Peyer's patch (tissue), 4 donors: ENCODE measurements around the gene ANKHD1.

Experiments
- CTCF ChIP-seq, 6 experiments: fragments of 450-650 bp in 4 of 6; fragments of 200-600 bp in 2 of 6; sonication (generic) in 1 of 6; IDR thresholded peaks; one replicate each; pipeline ENCODE4 v1.5.1; 2017 to 2019; ENCODE audit warnings: antibody characterized with exemption in 6 of 6, mild to moderate bottlenecking in 3 of 6, moderate library complexity in 1 of 6
- POLR2A ChIP-seq, 2 donors: fragments of 450-650 bp; IDR thresholded peaks; one replicate each; pipeline ENCODE4 v1.5.1; 2017; ENCODE audit warnings: antibody characterized with exemption in 2 of 2, mild to moderate bottlenecking in 2 of 2, moderate library complexity in 2 of 2

DNA sequence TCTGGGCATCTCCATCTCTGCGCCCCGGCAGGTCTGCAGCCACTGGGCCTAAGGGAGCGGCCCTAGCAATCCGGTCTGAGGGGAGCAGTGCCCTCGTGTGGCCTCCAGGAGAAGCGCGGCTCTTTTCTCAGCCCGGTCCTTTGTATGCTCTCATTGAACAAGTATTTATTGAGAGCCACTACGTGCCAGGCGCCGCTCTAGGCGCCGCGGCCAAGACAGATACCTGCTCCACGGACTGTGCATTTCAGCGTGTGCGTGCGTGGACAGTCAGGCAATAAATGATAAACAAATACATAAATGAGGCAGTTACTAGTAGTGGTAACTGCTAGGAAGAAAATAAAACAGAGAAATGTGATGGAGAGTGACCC lies 43.9 kb upstream of the ANKHD1 start:
- TF ChIP-seq CTCF (IDR thresholded peaks at IDR 0.05) (peak; percentile 13 to 97 (median 92)), POLR2A (IDR thresholded peaks at IDR 0.05) (peak in 1 of 2 donors; percentile 47)
